Activated gamma-delta T cell (primary cell): Measurements from ENCODE around the gene SLC1A4.

Experiments
- DNase-seq: peaks from one replicate; lab custom pipeline; 2025; lab: John Stamatoyannopoulos, UW

SLC1A4 gene

DNA sequence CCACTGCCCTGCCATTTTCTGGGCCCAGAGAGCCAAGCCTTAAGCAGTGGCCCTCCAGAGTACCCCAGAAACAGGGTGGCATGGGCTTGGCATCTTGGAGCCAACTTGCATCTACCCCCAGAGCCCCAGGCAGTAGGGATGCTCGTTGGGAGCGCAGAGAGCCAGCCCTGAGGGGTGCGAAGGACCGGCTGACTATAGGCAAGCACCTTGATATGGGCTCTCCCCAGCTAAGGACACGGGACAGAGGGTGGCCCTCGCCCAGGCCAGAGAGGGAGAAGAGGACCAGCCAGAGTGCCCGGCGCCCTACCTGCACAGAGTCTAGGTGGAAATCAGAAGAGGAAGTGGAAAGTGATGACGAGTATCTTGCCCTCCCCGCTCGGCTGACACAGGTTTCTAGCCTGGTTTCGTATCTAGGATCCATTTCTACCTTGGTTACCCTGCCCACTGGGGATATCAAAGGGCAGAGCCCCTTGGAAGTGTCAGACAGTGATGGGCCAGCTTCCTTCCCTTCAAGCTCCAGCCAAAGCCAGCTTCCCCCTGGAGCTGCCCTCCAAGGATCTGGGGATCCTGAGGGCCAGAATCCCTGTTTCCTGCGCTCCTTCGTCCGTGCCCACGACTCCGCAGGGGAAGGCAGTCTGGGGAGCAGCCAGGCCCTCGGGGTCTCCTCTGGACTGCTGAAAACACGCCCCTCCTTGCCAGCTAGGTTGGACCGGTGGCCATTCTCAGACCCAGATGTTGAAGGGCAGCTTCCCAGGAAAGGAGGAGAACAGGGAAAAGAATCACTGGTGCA, 83.2 kb downstream of the SLC1A4 start:
- no peak for DNase-seq
